ENCODE measurements around the gene DLG5.
A peak's percentile ranks its signal among the peaks of the same experiment; 100 is the strongest.

Gene DLG5

DNA sequence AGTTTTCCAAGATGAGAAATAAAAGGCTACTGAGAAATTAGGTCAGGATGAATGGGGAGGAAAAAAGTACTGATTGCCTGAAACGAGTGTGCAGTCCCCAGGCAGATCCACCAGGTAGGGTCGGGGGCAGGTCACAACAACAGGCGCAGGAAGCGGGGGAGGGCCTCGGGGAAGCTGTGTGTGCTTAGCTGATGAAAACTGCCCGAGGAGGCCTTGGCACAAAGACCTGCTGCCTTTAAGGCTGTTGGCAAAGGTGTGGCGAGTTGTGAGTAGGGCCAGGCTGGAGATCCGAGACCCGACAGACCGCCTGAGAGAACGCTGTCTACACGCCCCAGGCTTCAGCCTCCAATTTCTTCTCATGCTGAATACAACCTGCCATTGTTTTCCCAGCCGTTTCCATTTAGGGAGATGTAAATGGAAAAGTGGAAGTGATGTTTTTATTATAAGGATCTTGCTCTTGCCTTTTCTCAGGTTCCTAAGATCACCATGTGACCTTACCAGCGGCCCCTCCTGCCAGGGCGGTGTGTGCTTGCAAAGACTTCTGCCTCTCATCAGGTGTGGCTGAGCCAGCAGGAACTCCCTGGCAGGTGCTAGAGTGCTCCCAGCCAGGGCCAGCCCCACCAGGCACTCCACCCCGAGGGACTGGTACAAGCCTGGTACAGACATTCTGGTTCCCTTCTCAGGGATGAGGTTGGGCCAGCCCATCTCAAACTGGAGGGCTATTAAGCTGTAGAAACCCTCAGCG, 60.8 kb downstream of the DLG5 start:
- peak; percentile 81 for DNase-seq

DNA sequence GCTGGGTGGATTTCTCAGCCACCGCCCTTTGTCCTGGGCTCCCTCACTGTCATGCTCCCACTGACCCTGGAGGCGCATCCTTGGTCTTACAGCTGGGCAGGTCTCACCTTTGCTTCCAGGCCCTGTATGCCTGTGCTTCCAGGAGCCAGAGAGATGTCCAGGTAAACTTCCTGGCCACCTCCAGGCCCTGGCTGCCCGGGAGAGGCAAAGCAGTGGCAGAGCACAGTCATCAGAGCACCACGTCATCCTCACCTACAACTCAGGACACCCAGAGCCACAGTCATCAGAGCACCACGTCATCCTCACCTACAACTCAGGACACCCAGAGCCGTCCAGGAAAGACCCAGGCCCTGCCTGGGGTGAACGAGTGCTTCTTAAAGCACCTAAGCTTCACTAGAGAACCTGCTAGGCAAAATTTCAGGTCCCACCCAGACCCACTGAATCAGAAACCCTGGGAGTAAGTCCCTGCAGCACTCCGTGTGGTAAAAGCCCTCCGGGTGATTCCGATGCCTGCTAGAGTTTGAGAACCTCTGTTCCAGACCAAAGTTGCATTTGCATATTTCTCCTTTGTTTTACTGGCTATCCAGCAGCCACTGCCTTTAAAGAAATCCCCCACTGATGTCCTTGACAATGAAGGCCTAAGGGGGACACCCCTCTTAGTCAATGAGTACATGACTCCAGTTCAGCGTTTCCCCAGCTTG, 62.3 kb downstream of the DLG5 start:
- peak; percentile 68 for DNase-seq

DNA sequence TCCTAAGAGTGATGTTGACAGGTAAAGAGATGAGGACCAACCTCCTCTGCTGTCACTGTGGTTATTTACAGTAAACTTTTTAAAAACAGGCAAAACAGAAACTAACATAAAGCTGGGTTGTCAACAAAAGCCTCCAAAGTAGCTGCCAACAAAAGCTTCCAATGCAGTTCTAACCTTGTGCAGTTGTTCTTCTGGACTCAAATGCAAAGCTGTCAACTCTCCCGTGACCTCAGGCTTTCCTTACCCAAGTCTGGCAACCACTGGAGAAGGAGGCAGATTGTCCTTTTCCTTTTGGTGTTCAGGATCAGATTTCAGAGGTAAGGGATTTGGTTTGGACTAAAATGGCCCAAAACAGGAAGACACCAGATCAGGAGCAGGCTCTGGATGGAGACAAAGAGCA, 63.1 kb downstream of the DLG5 start:
- DNase-seq = peak; percentile 32

DNA sequence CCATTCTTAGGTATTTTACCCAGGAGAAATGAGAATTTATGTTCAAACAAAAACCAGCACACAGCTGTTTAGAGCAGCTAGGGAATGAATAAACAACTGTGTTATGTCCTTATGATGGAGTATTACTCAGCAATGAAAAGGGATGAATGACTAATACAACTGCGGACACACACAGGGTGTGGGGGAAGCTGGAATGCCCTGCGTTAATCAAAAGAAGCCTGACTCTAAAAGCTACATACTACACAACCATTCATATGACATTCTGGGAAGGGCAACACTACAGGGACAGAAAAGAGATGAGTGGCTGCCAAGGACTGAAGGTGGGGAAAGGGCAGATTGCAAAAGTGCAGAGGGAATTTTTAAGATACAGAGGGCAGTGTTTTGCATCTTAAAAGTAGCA, 64.0 kb downstream of the DLG5 start:
- DNase-seq = no peak

DNA sequence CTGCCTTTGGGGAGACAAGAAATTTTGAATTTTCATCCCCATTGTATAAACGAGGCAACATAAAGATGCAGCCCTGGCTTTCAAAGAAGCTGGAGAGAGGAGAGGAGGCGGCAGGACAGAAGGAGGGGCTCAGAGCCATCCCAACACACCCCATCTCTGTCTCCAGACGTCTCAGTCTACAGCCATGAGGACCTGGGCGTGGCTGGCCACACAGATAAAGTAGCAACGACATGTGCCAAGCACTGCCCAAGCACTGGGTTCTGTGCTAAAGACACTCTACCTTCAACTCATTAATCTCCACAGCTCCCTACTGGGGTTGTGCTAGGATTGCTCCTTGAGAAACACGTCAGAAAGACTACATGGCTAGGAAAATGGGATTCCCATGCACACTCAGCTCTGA, 65.2 kb downstream of the DLG5 start:
- peak; percentile 41 for DNase-seq

DNA sequence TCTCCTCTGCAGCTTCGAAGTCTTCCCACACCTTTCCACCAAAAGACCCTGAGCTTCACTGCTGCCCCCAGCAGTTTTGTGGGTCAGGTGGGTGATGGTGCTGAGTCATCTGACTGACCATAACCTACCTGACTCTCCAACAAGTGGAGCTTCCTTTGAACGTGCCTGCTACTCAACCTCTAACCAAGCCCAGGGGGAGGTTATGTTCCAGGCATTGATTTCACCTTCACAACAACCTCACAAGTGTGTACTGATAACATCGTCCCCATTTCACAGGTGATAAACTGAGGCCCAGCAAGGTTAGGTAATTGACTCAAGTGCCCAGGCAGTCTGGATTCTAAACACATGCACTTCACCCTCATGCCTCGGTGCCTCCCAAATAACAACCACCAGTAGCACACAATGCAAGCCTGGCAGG, 66.7 kb downstream of the DLG5 start:
- peak; percentile 69 for DNase-seq

DNA sequence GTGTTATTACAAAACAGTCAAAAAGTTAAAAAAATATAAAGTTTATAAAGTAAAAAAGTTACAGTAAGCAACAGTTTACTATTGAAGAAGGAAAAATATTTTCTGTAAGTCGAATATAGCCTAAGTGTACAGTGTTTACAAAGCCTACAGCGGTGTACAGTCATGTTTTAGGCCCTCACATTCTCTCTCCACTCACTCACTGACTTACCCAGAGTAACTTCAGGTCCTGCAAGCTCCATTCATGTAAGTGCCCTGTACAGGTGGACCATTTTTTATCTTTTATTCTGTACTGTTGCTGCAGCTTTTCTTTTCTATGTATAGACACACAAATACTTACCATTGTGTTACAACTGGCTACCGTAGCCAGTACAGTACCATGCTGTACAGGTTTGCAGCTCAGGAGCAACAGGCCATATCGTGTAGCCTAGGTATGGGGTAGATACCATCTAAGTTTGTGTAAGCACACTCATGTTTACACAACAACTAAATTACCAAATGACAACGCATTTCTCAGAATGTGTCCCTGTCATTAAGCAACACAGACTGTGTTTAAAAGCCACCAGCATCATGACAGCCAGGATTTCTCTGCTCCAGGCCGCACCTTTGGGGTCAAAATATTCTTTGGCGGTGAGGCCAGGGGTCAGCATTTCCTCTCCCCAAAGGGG, 67.2 kb downstream of the DLG5 start:
- no peak for DNase-seq

DNA sequence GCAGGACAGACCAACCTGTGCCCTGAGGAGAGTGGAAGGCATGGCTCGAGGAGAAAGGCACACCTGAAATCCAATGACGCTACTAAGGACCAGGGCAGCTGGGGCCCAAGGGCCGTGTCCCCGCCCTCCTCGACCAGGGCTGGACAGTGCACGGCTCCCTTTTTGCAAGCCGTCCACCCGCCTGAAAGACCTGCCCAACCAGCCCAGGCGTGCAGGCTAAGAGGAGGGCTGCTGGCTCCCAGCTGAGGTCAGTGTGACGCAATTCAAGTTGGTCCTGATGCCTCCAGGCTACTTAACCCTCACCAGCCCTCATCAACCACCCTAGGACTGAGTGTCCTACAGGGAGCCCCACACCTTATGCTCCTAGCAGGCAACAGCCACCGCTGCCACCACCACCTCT, 69.3 kb downstream of the DLG5 start:
- peak; percentile 93 for DNase-seq

DNA sequence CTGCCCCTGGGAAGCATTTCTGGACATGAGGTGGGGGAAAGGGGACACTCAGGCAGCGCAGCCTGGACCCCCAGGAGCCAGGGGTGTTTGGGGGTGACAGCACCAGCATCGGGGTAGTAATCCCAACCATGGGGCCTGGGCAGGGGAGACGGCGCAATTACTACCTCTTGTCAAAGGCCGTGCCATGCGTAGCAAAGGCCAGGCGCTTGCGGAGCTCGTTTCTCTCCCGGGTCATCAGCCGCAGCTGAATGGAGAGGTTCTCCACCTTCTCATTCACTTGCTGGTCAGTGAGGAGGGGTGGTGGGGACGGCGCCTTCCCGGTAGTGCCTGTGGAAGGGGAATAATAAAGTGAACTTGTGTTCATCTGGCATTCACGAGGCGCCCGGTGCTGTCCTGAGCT, 70.0 kb downstream of the DLG5 start:
- peak; percentile 47 for DNase-seq

DNA sequence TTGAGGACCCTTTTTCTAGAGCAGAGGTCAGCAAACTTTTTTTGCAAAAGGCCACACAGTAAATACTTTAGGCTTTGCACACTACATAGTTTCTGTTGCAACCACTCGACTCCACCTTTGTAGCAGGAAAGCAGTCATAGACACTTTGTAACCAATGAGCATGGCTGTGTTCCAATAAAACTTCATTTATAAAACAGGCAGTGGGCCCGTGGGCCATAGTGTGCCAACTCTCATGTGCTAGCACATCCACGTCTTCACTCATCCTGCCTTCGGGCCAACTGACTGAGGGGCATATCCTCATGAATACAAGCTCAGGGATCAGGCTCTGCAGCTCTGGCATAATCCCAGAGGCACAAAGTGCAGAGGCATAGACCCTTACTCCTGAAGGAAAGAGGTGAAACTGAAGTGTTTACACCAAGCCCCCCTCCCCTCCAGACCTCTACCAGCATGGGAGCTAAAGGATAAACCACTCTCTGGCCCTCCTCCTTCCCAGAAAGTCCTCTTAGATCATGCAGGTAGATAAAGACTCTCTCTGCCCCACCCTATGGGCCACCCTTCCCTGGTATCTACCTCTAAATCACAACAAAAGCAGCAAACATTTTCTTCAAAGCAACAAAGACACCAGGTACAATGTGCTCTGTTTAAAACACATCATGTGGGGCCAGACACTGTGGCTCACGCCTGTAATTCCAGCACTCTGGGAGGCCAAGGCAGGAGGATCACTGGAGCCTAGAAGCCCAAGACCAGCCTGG, 71.0 kb downstream of the DLG5 start:
- peak; percentile 46 for DNase-seq

DNA sequence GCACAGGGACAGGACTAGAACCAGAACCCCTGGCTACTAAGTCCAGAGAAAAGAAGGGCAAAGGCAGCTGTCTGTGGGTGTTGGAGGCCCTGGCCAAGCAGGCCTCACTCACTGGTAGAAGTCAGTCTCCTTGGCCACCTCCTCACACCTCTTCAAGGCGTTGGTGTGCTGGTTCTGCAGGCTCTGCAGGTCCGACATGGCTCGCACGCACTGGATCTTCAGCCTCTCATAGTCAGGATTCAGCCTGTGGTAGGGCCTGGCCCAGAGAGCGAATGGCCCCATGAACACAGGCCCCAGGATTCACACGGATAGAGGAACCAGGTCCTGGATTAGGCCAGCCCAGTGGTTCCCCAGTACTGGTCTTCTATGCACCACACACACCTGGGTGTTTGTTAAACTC, 72.4 kb downstream of the DLG5 start:
- DNase-seq = peak; percentile 30

DNA sequence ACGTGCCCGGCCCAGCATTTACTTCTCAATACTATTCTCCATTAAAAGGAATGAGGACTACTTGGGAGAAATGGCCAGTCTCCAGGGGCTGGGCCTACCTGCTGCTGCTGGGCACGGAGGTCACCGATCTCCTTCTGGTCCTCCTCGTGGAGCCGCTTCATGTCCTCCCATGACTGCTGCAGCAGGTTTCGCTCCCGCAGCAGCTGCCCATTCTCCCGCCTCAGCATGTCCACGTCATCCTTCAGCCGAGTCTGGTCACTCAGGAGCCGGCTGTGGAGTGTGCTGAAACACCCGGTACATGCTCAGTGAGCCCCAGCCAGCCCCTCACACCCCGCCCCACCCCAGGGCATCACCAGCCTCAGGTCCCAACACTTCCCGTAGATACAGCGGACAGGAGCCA, 73.3 kb downstream of the DLG5 start:
- peak; percentile 36 for DNase-seq

DNA sequence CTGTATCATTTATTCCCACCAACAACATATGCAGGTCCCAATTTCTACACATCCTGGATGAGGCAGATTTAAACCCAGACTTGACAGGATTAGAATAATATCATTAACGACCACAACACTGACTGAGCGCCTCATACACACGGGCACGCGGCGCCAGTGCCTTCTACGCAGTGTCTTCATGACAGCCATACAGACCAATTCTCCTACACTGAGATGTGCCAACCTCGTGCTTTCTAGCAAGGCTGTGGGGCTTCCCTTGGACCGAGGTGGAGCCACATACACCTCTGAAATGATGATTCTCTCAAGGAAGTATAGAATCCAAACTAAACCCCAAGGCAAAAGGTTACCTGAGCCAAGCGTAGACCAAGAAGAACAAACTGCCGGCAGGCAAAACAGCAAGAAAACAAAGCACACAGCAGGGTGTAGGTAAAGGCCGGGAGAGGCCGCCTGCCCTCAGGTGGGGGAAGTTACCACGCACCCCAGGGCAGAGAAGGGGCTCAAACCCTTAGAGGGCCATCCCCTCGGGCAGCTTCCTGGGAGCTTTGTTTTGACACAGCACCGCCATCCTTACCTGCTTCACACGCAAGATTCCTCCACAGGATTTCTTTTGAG, 75.8 kb downstream of the DLG5 start:
- DNase-seq = peak; percentile 38

DNA sequence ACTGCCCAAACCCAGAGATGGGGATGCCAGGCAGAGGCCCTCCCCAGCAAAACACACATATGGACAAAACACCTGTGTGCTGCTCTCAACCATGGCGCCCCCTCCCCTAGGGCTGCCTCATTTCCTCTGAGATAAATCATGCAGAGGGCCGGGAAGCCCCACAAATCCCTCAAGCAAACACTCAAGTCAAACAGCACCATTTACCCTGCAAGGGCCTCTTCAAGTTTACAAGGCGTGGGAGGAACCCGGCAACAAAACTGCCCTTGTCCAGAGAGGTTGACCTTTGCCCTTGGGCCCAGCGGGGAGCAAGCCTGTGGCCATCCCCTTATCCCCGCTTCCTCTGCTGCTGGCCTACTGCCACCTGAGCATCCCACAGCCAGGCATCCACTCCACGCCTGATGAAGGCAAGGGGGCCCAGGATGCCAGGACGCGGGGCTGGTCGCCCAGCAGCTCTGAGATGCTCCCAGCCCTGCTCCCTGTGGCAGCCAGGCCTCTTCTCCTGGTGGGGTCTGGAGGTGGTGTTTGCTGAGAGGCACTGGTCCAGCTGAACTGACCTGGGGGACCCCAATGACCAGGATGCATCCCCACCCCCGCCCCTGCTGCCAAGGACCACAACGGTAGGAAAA, 77.4 kb downstream of the DLG5 start:
- DNase-seq = peak; percentile 58

DNA sequence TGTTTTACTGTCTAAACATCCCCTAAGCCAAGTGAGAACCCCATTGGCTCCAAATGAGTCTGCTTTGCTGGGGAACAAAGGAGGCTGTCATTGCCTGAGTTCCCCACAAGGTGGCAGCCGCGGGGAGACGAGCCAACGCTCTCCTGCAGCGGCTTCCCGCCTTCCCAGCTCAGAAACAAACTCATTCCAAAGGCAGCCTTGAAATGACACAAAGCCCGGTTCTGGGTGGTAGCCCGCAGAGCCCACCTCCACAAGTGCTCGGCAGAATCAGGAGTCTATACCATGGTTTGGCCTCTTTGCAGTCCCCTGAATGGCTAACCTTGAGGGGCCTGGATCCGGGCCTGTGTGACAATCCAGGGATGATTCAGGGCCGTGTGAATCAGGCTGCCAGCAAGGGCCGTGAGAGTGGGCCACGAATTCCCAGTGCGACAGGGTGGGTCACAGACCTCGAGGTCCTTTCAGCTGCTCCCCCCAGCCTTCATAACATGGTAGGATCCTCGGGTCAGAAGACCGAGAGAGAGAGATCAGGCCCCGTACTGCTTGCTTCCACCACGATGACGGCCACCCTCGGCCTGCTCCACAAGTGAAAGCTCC, 79.7 kb downstream of the DLG5 start:
- peak; percentile 88 for DNase-seq

DNA sequence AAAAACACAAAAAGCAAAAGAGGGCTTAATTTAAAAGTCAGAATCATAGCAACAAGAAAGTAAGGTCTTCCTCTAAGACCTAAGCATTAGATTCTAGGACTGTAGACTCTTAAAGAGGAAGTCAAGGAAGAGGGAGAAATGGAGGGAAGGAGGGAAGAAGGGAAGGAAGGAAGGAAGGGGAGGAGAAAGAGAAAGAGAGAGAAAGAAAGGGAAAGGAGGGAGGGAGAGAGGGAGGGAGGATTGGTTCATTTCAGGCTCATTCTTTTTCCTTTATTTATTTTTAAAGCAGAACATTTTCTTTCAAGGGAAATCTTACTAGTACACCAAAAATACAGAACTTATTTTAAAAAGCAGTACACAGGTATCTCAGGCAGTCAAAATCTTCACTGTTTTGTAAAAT, 81.1 kb downstream of the DLG5 start:
- DNase-seq = no peak

DNA sequence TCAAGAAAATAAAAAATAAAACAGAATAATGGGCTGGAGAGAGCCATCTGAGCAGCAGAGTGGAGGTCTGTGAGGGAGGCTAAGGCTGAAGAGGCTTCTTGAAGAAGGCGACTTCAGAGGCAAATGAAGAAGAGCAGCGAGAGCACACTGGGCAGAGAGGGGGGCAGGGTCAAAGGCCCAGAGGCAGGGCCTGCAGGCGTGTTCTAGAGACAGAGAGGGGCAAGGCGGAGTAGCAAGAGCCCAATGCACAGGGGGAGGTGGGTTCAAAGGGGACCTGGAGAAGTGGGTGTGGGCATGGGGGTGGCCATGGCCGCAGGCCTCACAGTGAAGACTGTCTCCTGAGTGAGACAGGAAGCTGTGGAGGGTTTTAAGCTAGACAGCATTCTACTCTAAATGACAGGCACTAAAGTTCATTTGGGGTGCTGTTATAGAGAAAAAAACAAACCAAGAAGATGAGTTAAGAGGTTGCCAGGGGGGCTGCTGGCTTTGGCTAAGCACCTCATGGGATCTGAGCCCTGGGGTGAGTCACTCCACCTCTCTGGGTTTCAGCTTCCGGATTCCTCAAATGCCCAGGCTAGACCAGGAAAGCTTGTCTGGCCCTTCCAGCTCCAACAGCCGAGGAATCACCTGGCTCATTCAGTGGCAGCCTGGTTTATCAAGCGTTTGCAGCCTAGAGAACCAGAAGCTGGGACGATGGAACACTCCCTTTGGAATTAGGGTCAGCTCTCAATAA, 81.7 kb downstream of the DLG5 start:
- peak; percentile 93 for DNase-seq

DNA sequence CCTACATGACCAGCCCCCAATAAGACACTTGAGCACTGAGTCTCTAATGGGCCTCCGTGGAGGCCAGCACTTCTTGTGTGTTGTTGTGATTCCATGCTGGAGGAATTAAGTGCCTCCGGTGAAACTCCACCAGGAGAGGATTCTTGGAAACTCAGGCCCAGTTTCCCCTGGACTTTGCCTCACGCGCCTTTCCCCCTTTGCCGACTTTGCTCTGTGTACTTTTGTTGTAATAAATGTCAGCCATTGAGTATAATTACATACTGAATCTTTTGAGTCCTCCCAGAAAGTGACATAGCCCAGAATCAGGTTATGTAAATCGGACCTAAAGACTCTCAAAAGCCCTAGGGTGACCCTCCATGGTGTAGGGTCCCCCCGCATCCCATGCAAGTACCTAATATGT, 82.4 kb downstream of the DLG5 start:
- no peak for DNase-seq

DNA sequence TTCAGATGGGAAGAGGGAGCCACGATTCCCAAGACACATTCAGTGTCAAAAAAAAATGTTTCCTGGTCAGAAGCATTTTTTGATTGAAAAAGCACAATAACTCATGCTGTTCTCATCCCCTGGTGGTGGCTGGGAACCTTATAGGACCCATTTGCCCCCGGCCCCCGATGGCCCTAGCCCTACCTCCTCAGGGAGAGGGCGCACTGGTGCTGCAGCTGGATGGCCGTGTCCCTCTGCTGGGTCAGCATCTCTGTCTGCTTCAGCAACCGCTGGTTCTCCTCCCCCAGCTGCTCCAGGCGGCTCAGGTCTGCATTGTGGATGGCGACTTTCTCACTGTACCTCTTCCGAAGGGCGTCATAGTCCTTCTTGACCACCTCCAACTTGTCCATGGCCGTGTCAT, 83.3 kb downstream of the DLG5 start:
- peak; percentile 47 for DNase-seq

DNA sequence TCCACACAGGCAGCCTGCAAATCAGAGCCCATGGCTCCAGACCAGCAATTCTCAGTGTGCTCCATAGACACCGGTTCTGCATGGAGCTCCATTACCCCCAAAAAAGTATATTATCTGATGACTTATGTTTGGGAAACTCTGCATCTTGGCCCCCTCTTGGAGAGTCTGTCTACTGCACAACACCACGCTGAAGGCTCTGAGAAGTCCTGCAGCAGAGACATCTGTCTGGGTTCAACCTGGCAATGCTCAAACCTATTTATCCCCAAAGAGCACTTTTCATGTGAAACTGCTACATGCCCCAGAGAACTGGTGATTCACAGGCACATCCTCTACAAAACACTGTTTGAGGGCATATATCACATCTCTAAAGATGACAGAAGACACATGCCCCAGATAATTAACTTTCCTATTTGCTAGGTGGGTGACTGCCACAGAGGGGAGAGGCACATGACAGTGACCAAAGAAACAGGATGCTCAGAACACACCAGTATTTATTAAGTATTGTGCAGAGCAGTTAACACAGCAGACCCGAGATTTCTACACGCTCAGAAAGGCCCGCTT, 83.8 kb downstream of the DLG5 start:
- no peak for DNase-seq

Measured in islet precursor cell (in vitro differentiated cells).